ENCODE results near the gene MRPL40. TPM values are rescaled to one million over a fixed set of nuclear protein-coding genes. Genes with fewer than 3 reads are reported as not detected.

MRPL40 gene
- total and polyA plus RNA-seq, 2 donors (not counting 1 experiment from before 2014, with no cell fraction given), result 12.5 to 21.9 TPM

DNA sequence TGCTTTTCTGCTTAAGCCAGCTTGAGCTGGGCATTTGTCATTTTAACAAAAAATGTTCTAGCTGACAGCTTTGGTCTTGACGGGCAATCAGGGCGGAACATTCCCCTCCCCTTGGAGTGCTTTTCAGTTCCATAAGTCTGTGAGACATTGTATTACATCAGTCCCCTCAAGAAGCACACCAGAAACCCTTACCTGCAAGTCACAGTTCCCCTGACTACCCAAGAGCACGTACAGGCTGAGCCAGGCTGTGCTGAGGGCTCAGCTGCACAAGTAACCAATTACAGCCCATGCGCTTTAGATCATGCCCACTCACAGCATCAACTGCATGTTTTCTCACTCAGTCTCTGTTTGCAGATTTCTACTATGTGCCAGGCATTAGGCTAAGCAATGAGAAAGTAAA lies 19.9 kb upstream of the MRPL40 start:
- no peaks in the 10 kb centered on the region for H3K9me3 Mint-ChIP-seq (ENCODE audit: insufficient read depth)
- Histone ChIP-seq H3K27me3 (replicated peaks in 1 of 4; ENCODE audit: control extremely low read depth in 1 of 4, control insufficient read depth in 3 of 4, insufficient read depth in 4 of 4, low read length in 3 of 4) (no peaks in the 10 kb centered on the region), H4K20me1 (ENCODE audit: control insufficient read depth, insufficient read depth, low read length, poor library complexity, severe bottlenecking) (peaks cover 44% of the 10 kb centered on the region), H3K27ac (ENCODE audit: low read length in 2 of 2) (no peak overlapping the region), H3K9ac (ENCODE audit: low read length) (no peak overlapping the region), H3K4me2 (replicated peaks; ENCODE audit: low read depth, low read length, poor library complexity, severe bottlenecking) (no peak overlapping the region), H3K9me3 (ENCODE audit: control extremely low read depth in 1 of 3, control insufficient read depth in 2 of 3, insufficient read depth in 1 of 3, low read length in 2 of 3) (no peaks in the 10 kb centered on the region), H2AFZ (ENCODE audit: insufficient read depth, low read depth, low read length, poor library complexity, severe bottlenecking) (no peak overlapping the region), H3K79me2 (ENCODE audit: control insufficient read depth, insufficient read depth, low read length) (peaks cover 59% of the 10 kb centered on the region), H3K4me3 (ENCODE audit: control extremely low read depth in 1 of 5, extremely low read depth in 1 of 5, insufficient read depth in 1 of 5, low read depth in 2 of 5, low read length in 4 of 5) (no peak overlapping the region), H3K36me3 (replicated peaks in 1 of 2; ENCODE audit: control extremely low read depth in 1 of 2, control insufficient read depth in 1 of 2, extremely low read depth in 1 of 2, insufficient read depth in 2 of 2, low read length in 1 of 2) (peaks cover 0 to 32% of the 10 kb centered on the region in 2 experiments), H3K4me1 (ENCODE audit: control insufficient read depth in 2 of 2, insufficient read depth in 2 of 2, low read length in 2 of 2) (no peaks in the 10 kb centered on the region)
- TF ChIP-seq, protein P1, sequence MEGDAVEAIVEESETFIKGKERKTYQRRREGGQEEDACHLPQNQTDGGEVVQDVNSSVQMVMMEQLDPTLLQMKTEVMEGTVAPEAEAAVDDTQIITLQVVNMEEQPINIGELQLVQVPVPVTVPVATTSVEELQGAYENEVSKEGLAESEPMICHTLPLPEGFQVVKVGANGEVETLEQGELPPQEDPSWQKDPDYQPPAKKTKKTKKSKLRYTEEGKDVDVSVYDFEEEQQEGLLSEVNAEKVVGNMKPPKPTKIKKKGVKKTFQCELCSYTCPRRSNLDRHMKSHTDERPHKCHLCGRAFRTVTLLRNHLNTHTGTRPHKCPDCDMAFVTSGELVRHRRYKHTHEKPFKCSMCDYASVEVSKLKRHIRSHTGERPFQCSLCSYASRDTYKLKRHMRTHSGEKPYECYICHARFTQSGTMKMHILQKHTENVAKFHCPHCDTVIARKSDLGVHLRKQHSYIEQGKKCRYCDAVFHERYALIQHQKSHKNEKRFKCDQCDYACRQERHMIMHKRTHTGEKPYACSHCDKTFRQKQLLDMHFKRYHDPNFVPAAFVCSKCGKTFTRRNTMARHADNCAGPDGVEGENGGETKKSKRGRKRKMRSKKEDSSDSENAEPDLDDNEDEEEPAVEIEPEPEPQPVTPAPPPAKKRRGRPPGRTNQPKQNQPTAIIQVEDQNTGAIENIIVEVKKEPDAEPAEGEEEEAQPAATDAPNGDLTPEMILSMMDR (IDR thresholded peaks at IDR 0.05), result no peak
- no peak for TF ChIP-seq EZH2 (IDR thresholded peaks at IDR 0.05; ENCODE audit: borderline replicate concordance, insufficient read depth, low read depth, low read length, poor library complexity, severe bottlenecking)
- no peak overlapping the region for H3K27ac Mint-ChIP-seq
- H3K4me3 Mint-ChIP-seq, result no peak overlapping the region
- no peak for DNase-seq
- no peak for ATAC-seq (ENCODE audit: low read depth)
- peaks cover 21% of the 10 kb centered on the region for H3K4me1 Mint-ChIP-seq
- no peaks in the 10 kb centered on the region for H3K27me3 Mint-ChIP-seq
- CTCF ChIA-PET, result interaction anchor here (0.6 kb wide), 1 partner anchor 211 kb away, joined by 3 read pairs; no protein-coding TSS in a partner anchor
- POLR2A ChIA-PET, result interaction anchor here (0.6 kb wide), 1 partner anchor 451 kb away, joined by 3 read pairs; no protein-coding TSS in a partner anchor
- intact Hi-C loops (cut with micrococcal nuclease), result no loop called here
- 93% methylated on average over 3 of the region's 4 CpGs for WGBS (ENCODE audit: insufficient coverage)

DNA sequence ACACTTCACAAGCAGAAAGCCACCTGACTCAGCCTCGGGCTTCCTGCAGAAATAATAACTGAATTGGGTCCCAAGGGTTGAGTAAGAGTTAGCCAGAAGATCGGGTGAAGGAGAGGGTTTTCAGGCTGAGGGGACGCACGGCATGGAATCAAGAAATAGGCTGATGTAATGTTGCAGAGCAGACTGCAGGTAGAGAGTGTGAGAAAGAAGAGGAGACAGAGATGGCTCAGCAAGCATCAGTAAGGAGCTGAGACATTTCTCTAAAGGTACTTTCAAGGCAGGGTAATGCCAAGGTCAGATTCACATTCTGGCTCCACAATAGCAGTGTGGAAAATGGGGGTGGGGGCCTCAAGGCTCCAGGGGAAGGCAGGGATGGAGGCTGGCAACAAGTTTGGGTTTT lies 19.4 kb upstream of the MRPL40 start:
- ATAC-seq (ENCODE audit: low read depth), result no peak
- 86% methylated on average over 4 of the region's 4 CpGs for WGBS (ENCODE audit: insufficient coverage)
- peaks cover 0 to 27% of the 10 kb centered on the region in 2 experiments for H3K36me3 ChIP-seq (replicated peaks in 1 of 2; ENCODE audit: control extremely low read depth in 1 of 2, control insufficient read depth in 1 of 2, extremely low read depth in 1 of 2, insufficient read depth in 2 of 2, low read length in 1 of 2)

More for the DNA sequence above, 19.4 kb upstream of the MRPL40 start:
- no peaks in the 10 kb centered on the region for H3K27me3 Mint-ChIP-seq
- Histone ChIP-seq H3K9ac (ENCODE audit: low read length) (no peak overlapping the region), H2AFZ (ENCODE audit: insufficient read depth, low read depth, low read length, poor library complexity, severe bottlenecking) (no peak overlapping the region), H3K27ac (ENCODE audit: low read length in 2 of 2) (no peak overlapping the region), H3K4me3 (ENCODE audit: control extremely low read depth in 1 of 5, extremely low read depth in 1 of 5, insufficient read depth in 1 of 5, low read depth in 2 of 5, low read length in 4 of 5) (no peak overlapping the region), H3K4me2 (replicated peaks; ENCODE audit: low read depth, low read length, poor library complexity, severe bottlenecking) (no peak overlapping the region), H3K79me2 (ENCODE audit: control insufficient read depth, insufficient read depth, low read length) (peaks cover 64% of the 10 kb centered on the region), H4K20me1 (ENCODE audit: control insufficient read depth, insufficient read depth, low read length, poor library complexity, severe bottlenecking) (peaks cover 49% of the 10 kb centered on the region), H3K9me3 (ENCODE audit: control extremely low read depth in 1 of 3, control insufficient read depth in 2 of 3, insufficient read depth in 1 of 3, low read length in 2 of 3) (no peaks in the 10 kb centered on the region), H3K4me1 (ENCODE audit: control insufficient read depth in 2 of 2, insufficient read depth in 2 of 2, low read length in 2 of 2) (no peaks in the 10 kb centered on the region), H3K27me3 (replicated peaks in 1 of 4; ENCODE audit: control extremely low read depth in 1 of 4, control insufficient read depth in 3 of 4, insufficient read depth in 4 of 4, low read length in 3 of 4) (no peaks in the 10 kb centered on the region)
- peaks cover 21% of the 10 kb centered on the region for H3K4me1 Mint-ChIP-seq
- ChIA-PET POLR2A (no interaction called here), CTCF (interaction anchor here (0.6 kb wide), 1 partner anchor 210 kb away, joined by 3 read pairs; no protein-coding TSS in a partner anchor)
- H3K27ac Mint-ChIP-seq, result no peak overlapping the region
- TF ChIP-seq, protein P1 (IDR thresholded peaks at IDR 0.05), result no peak
- no peak for TF ChIP-seq EZH2 (IDR thresholded peaks at IDR 0.05; ENCODE audit: borderline replicate concordance, insufficient read depth, low read depth, low read length, poor library complexity, severe bottlenecking)
- H3K9me3 Mint-ChIP-seq (ENCODE audit: insufficient read depth), result no peaks in the 10 kb centered on the region
- H3K4me3 Mint-ChIP-seq, result no peak overlapping the region
- intact Hi-C loops (cut with micrococcal nuclease), result no loop called here
- no peak for DNase-seq
